Measurements from ENCODE around the gene PTTG1.

The PTTG1 gene

GRCh38 chr5:160474084-160474483, 52.4 kb downstream of the PTTG1 start:
- FAIRE-seq = no peak

DNA sequence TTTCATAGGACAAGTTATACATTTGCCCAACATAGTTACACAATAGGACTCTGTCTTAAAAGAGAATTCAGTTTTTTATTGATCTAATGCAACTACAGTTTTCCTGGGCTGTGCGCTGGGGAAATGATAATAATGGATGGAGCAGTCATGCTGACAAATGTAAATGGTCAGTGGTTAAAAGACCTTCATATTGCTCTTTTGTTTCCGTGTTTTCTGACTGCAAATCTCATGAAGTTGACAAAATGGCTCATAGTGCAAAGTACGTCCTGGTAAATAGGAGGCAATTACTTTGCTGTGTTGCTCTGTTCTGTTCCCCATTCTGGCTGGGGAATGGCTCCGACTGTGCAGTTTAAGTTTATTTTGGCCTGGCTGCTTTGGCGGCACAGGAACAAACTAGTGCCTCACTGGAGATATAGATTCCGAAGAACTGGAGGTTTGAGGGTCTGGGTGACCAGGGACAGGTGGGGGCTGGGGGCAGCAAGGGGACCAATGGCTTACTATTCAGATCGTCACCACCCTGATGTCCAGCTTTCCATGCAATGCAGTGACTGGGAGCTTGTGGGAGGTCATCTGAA, 54.3 kb downstream of the PTTG1 start:
- FAIRE-seq = no peak

GRCh38 chr5:160477266-160477970, 55.8 kb downstream of the PTTG1 start:
- no peak for FAIRE-seq

DNA sequence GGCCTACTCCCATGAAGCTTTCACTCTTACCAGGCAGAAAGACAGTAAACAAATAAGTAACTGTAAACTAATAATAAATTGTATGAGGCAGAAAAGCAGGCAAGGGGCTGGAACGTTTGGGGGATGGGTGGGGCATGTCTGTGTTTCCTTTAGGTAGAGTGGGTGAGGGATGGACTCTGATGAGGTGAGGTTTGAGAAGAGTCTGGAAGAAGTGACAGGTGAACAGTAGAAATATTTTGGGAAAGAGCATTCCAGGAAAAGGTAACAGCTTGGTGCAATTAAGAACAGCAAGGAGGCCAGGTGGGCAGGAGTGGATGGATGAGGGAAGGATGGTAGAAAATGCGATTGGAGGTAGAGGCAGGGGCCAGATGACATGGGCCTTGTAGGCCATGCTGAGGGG, 56.5 kb downstream of the PTTG1 start:
- FAIRE-seq = no peak
